Thyroid gland (tissue), 4 donors: Measurements from ENCODE around the gene ACSF3. TPM values are rescaled to one million over a fixed set of nuclear protein-coding genes. Genes with fewer than 3 reads are reported as not detected.
"Not testable (repeated sequence)": the region's sequence is repeated elsewhere in the genome, so short reads cannot be mapped to it uniquely, and the experiment has no call there.

Experiments
- DNase-seq, 2 donors: peaks; one replicate each; pipeline ENCODE4 v3.0.0-alpha.2; 2019
- H3K27ac ChIP-seq, 3 donors: fragments of 200-600 bp; sonication (generic); 1 replicate in 2 of 3; 2 replicates in 1 of 3; pipeline ENCODE4 v1.5.1; 2016 to 2019; ENCODE audit warnings: mild to moderate bottlenecking in 1 of 3, moderate library complexity in 1 of 3
- H3K27me3 ChIP-seq: fragments of 200-600 bp; sonication (generic); one replicate; pipeline ENCODE4 v1.5.1; 2019
- H3K36me3 ChIP-seq, 2 donors: fragments of 200-600 bp; sonication (generic); one replicate each; pipeline ENCODE4 v1.5.1; 2016 to 2019
- H3K4me1 ChIP-seq, 2 donors: fragments of 200-600 bp; sonication (generic); one replicate each; pipeline ENCODE4 v1.5.1; 2017 to 2019
- H3K4me3 ChIP-seq, 3 donors: fragments of 200-600 bp; sonication (generic); replicated peaks in 1 of 3; 1 replicate in 2 of 3; 2 replicates in 1 of 3; pipeline ENCODE4 v1.5.1; 2016; ENCODE audit warnings: mild to moderate bottlenecking in 1 of 3
- H3K9me3 ChIP-seq: fragments of 200-600 bp; sonication (generic); one replicate; pipeline ENCODE4 v1.5.1; 2017
- POLR2A ChIP-seq, 2 donors: fragments of 450-650 bp; IDR thresholded peaks; one replicate each; pipeline ENCODE4 v1.6.1; 2017; ENCODE audit warnings: antibody characterized with exemption in 2 of 2, mild to moderate bottlenecking in 2 of 2, moderate library complexity in 1 of 2
- WGBS, 2 donors: methylation state at CpG; one replicate each; pipeline ENCODE4 v1.1.5; 2017; 5-methylcytosine and 5-hydroxymethylcytosine counted together
- intact Hi-C: fragments of 100-400 bp; cut with DNase I; formaldehyde crosslinking; loops from one replicate; pipeline ENCODE4 v1.15.1; 2023
- total RNA-seq, 4 donors: library from RNA; depleted of rRNA; stranded (reverse); fragments of >200 nt; gene quantifications; one replicate each; pipeline ENCODE4 v1.2.3, GENCODE V29; 2016
- TF ChIP-seq, protein P1 (sequence below), 6 experiments: fragments of 200-600 bp in 3 of 6; fragments of 450-650 bp in 3 of 6; sonication (generic) in 3 of 6; IDR thresholded peaks; one replicate each; pipeline ENCODE4 v1.5.1; 2016 to 2019; ENCODE audit warnings: antibody characterized with exemption in 6 of 6, mild to moderate bottlenecking in 2 of 6, inconsistent platforms in 1 of 6, moderate library complexity in 1 of 6

The ACSF3 gene
- total RNA-seq, 4 donors from 2014 or later: 30.1 to 51.2 (median 33.4) TPM

DNA sequence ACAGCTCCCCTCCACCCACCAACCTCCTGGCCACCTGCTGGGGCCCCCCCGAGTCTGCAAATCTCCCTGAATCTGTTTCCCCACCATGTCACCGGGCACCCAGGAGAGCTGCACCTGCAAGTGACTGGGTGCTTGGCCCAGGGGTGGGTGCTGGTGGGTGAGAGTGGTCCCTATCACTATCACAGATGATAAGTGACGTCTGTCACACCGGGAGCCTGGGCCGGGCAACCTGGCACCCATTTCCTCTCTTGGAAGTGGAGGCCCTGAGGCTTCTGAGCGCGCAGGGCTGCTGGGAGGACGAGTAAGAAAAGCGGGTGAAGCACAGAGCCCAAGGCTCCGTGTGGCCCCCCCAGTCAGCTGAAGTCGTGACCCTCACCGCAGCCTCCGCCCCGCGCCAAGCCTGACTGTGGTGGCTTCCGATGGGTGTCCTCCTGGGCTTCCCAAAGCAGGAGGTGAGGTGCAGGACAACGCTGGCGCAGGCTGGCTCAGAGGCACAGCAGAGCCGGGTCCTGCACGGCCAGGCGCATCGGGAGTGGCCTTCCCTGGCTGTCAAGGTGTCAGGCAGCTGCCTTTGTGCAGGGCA lies 21.0 kb upstream of the ACSF3 start:
- intact Hi-C loops: no loop called here
- Histone ChIP-seq H3K27me3 (no peaks in the 10 kb centered on the region), H3K27ac (no peak overlapping the region), H3K4me3 (no peak overlapping the region), H3K9me3 (no peaks in the 10 kb centered on the region), H3K4me1 (no peaks in the 10 kb centered on the region), H3K36me3 (no peaks in the 10 kb centered on the region)
- DNase-seq: no peak
- no peak for TF ChIP-seq POLR2A (IDR thresholded peaks at IDR 0.05)
- TF ChIP-seq, protein P1, sequence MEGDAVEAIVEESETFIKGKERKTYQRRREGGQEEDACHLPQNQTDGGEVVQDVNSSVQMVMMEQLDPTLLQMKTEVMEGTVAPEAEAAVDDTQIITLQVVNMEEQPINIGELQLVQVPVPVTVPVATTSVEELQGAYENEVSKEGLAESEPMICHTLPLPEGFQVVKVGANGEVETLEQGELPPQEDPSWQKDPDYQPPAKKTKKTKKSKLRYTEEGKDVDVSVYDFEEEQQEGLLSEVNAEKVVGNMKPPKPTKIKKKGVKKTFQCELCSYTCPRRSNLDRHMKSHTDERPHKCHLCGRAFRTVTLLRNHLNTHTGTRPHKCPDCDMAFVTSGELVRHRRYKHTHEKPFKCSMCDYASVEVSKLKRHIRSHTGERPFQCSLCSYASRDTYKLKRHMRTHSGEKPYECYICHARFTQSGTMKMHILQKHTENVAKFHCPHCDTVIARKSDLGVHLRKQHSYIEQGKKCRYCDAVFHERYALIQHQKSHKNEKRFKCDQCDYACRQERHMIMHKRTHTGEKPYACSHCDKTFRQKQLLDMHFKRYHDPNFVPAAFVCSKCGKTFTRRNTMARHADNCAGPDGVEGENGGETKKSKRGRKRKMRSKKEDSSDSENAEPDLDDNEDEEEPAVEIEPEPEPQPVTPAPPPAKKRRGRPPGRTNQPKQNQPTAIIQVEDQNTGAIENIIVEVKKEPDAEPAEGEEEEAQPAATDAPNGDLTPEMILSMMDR (IDR thresholded peaks at IDR 0.05): no peak
- 79 to 87% methylated on average over 9 to 15 of the region's 22 CpGs for WGBS, 2 donors

DNA sequence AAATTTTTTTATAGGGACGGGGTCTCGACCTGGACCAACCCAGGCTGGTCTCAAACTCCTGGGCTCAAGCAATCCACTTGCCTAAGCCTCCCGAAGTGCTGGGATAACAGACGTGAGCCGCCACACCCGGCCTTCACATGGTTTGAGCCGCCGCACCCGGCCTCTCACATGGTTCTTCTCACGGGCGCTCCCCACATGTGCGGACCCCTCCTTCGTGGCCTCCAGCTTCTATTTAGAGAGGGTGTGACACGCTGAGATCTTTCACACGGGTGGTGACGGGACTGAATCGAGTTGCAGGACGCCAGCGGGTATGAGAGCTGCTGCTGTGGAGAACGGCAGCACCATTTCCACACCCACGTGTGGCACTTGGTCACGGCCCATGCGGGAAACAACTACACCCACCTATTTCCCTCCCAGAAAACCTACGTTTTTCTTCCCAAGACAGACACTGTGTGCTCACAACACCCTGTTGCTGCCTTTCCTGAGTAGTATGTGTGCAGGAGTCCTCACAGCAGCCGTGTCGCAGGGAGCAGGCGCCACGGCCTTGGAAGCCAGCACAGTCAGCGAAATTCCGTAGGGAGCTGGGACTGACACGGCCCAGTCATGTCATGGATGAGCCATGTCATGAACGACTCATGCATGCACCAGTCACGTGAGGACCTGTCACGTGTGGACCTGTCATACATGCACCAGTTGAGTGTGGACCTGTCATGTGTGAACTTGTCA lies 20.1 kb upstream of the ACSF3 start:
- TF ChIP-seq POLR2A (IDR thresholded peaks at IDR 0.05): no peak
- TF ChIP-seq, protein P1 (IDR thresholded peaks at IDR 0.05): no peak
- no peaks in the 10 kb centered on the region for H3K4me1 ChIP-seq
- H3K36me3 ChIP-seq: no peaks in the 10 kb centered on the region
- WGBS, 2 donors: 94 to 96% methylated on average over 32 to 34 of the region's 34 CpGs
- H3K4me3 ChIP-seq: no peak overlapping the region
- intact Hi-C loops: no loop called here
- H3K27ac ChIP-seq: no peak overlapping the region
- H3K9me3 ChIP-seq: no peaks in the 10 kb centered on the region
- no peak for DNase-seq
- H3K27me3 ChIP-seq: no peaks in the 10 kb centered on the region

DNA sequence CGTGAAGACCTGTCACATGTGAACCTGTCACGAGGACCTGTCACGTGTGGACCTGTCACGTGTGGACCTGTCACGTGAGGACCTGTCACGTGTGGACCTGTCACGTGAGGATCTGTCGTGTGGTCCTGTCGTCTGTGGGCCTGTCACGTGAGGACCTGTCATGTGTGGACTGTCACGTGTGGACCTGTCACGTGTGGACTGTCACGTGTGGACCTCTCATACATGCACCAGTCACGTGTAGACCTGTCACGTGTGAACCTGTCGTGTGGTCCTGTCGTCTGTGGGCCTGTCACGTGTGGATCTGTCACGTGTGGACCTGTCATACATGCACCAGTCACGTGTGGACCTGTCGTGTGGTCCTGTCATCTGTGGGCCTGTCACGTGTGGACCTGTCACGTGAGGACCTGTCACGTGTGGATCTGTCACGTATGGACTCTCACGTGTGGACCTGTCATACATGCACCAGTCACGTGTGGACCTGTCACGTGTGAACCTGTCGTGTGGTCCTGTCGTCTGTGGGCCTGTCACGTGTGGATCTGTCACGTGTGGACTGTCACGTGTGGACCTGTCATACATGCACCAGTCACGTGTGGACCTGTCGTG lies 19.5 kb upstream of the ACSF3 start:
- H3K9me3 ChIP-seq, intact Hi-C loops, H3K27me3 ChIP-seq, H3K4me3 ChIP-seq, H3K36me3 ChIP-seq, H3K4me1 ChIP-seq, H3K27ac ChIP-seq, DNase-seq: not testable (repeated sequence)
- 93 to 95% methylated on average over 31 to 32 of the region's 35 CpGs for WGBS, 2 donors

DNA sequence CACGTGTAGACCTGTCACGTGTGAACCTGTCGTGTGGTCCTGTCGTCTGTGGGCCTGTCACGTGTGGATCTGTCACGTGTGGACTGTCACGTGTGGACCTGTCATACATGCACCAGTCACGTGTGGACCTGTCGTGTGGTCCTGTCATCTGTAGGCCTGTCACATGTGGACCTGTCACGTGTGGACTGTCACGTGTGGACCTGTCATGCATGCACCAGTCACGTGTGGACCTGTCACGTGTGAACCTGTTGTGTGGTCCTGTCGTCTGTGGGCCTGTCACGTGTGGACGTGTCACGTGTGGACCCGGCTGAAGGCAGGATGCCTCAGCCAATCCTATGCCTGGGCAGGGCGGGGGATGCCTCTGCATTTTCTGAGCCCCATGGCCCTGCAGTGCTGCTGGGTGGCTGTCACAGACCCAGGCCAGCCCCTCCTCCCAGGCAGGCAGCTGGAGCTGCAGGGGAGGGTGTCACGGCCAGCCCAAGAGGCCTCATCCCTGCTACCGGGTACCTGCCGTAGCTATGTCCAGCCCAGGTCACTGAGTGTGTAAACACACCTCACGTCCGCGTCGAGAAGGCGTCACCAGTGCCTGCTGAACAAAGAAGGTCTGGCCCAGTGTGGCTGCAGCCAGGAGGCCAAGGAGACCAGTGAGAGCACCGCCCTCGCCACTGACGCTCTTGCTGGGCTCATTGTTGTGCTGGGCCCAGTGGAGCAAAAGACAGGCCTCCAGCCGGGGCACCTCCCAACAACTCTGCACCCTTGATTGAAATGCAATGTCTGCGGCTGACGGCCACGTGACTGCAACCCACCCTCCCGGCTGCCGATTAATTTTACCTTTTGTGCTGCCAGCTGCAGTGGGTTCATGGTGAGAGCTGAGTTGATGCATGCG lies 18.6 kb upstream of the ACSF3 start:
- intact Hi-C loops: no loop called here
- TF ChIP-seq, protein P1 (IDR thresholded peaks at IDR 0.05): no peak
- TF ChIP-seq POLR2A (IDR thresholded peaks at IDR 0.05): no peak
- Histone ChIP-seq H3K27ac (no peak overlapping the region), H3K9me3 (no peaks in the 10 kb centered on the region), H3K27me3 (no peaks in the 10 kb centered on the region), H3K4me3 (no peak overlapping the region), H3K36me3 (no peaks in the 10 kb centered on the region), H3K4me1 (no peaks in the 10 kb centered on the region)
- 93 to 94% methylated on average over 20 to 25 of the region's 37 CpGs for WGBS, 2 donors
- DNase-seq: no peak

DNA sequence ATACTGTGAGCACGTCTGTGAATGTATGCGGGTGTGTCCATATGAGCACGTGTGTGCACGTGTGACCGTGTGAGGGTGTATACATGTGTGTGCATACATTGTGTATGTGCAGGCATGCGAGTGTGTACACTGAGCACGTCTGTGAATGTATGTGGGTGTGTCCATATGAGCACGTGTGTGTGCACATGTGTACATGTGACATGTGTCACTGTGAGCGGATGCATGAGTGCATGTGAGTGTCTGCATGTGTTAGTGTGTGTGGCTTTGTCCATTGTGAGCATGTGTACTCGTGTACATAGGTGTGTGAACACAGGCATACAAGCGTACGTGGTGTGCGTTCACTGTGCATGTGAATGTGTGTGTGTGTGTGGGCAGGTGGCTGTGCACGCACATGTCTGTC lies 17.5 kb upstream of the ACSF3 start:
- Histone ChIP-seq H3K27ac (no peak overlapping the region), H3K9me3 (no peaks in the 10 kb centered on the region), H3K27me3 (no peaks in the 10 kb centered on the region), H3K36me3 (no peaks in the 10 kb centered on the region), H3K4me3 (no peak overlapping the region), H3K4me1 (no peaks in the 10 kb centered on the region)
- no peak for TF ChIP-seq POLR2A (IDR thresholded peaks at IDR 0.05)
- TF ChIP-seq, protein P1 (IDR thresholded peaks at IDR 0.05): no peak
- intact Hi-C loops: no loop called here
- DNase-seq: no peak
- WGBS, 2 donors: 88 to 94% methylated on average over 14 of the region's 14 CpGs
